Lung (tissue), 12 donors: ENCODE measurements around the gene CLDN7. TPM values are rescaled to one million over a fixed set of nuclear protein-coding genes. Genes with fewer than 3 reads are reported as not detected.

Source experiments
- ATAC-seq: fragments of 200-7000 bp; cut with Tn5 transposase; one replicate; pipeline ENCODE4 v1.9.1; 2020; ENCODE audit warnings: moderate number of reproducible peaks; ENCODE audit not compliant: insufficient read depth, low FRiP score
- DNase-seq, 3 donors: peaks; one replicate each; pipeline ENCODE4 v3.0.0-alpha.2; 2013 to 2017
- H3K27ac ChIP-seq, 2 donors: one replicate each; pipeline ENCODE4 v1.5.1; 2013; ENCODE audit warnings: mild to moderate bottlenecking in 2 of 2, moderate library complexity in 2 of 2, control low read depth in 1 of 2, inconsistent platforms in 1 of 2, low read depth in 1 of 2, low read length in 1 of 2
- H3K27me3 ChIP-seq, 3 donors: one replicate each; pipeline ENCODE4 v1.5.1; 2013; ENCODE audit warnings: low read length in 2 of 3; ENCODE audit not compliant: control insufficient read depth in 3 of 3, insufficient read depth in 3 of 3
- H3K36me3 ChIP-seq, 4 donors: one replicate each; pipeline ENCODE4 v1.5.1; 2013; ENCODE audit warnings: low read length in 4 of 4, mild to moderate bottlenecking in 1 of 4, moderate library complexity in 1 of 4; ENCODE audit not compliant: control insufficient read depth in 4 of 4, insufficient read depth in 4 of 4
- H3K4me1 ChIP-seq, 5 donors: one replicate each; pipeline ENCODE4 v1.5.1; 2013; ENCODE audit warnings: low read length in 5 of 5, mild to moderate bottlenecking in 2 of 5, moderate library complexity in 1 of 5; ENCODE audit not compliant: control insufficient read depth in 5 of 5, insufficient read depth in 5 of 5
- H3K4me3 ChIP-seq: one replicate; pipeline ENCODE4 v1.5.1; 2013; ENCODE audit warnings: mild to moderate bottlenecking, control low read depth, moderate library complexity
- H3K9ac ChIP-seq, 2 donors: one replicate each; pipeline ENCODE4 v1.5.1; 2013; ENCODE audit warnings: low read length in 2 of 2, control low read depth in 1 of 2; ENCODE audit not compliant: insufficient read depth in 1 of 2
- H3K9me3 ChIP-seq, 4 donors: one replicate each; pipeline ENCODE4 v1.5.1; 2013; ENCODE audit warnings: low read length in 3 of 4, mild to moderate bottlenecking in 1 of 4, moderate library complexity in 1 of 4; ENCODE audit not compliant: control insufficient read depth in 4 of 4, insufficient read depth in 3 of 4
- WGBS, 2 donors: extraction: QIAGEN DNeasy Blood & Tissue Kit; methylation state at CpG; one replicate each; pipeline ENCODE4 v1.1.7; 2013; 5-methylcytosine and 5-hydroxymethylcytosine counted together
- polyA plus RNA-seq, 2 donors: library from polyadenylated mRNA; stranded (reverse); fragments of 200-250 nt; gene quantifications; one replicate each; pipeline ENCODE4 v1.2.1, GENCODE V29; 2013
- total RNA-seq, 2 donors: library from RNA; depleted of rRNA in 1 of 2; stranded (reverse); fragments of >200 nt in 1 of 2; gene quantifications; one replicate each; pipeline ENCODE4 v1.2.1, GENCODE V29; 2014 to 2021
- TF ChIP-seq, protein P1 (sequence below): IDR thresholded peaks from 2 replicates; pipeline ENCODE4 v1.5.1; 2012; ENCODE audit warnings: mild to moderate bottlenecking; ENCODE audit errors: control extremely low read depth, extremely low read depth
- donor health status: control.
- donor health status: control.
- donor health status: Bipolar disorder and iron deficiency.
- donor health status: healthy.
- donor health status: DM: yes; HTN: yes; CAD: no.

CLDN7 gene
- total and polyA plus RNA-seq, 4 donors: 117 to 199 (median 145) TPM

DNA sequence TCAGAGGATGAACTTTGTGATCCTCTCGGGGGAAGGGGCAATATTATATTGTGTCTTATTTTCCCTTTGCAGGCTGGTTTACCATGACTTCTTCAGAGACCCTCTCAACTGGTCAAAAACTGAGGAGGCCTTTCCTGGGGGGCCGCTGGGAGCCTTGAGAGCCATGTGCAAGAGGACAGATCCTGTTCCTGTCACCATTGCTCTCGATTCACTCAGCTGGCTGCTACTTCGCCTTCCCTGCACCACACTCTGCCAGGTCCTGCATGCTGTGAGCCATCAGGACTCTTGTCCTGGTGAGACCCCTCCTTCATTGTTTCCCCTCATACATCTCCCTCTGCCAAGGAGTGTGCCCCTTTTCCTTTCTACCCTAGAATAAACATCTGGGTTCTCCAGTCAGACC is 7.8 kb downstream of the CLDN7 start:
- no peak overlapping the region for H3K9ac ChIP-seq
- H3K9me3 ChIP-seq: no peaks in the 10 kb centered on the region
- 89 to 94% methylated on average over 4 of the region's 4 CpGs for WGBS, 2 donors
- ATAC-seq (no peak), DNase-seq (no peak)
- H3K27ac ChIP-seq: no peak overlapping the region
- H3K4me3 ChIP-seq: no peak overlapping the region
- peaks cover 0 to 27% (median 12%) of the 10 kb centered on the region in 4 donors for H3K36me3 ChIP-seq
- H3K27me3 ChIP-seq: no peaks in the 10 kb centered on the region
- TF ChIP-seq, protein P1, sequence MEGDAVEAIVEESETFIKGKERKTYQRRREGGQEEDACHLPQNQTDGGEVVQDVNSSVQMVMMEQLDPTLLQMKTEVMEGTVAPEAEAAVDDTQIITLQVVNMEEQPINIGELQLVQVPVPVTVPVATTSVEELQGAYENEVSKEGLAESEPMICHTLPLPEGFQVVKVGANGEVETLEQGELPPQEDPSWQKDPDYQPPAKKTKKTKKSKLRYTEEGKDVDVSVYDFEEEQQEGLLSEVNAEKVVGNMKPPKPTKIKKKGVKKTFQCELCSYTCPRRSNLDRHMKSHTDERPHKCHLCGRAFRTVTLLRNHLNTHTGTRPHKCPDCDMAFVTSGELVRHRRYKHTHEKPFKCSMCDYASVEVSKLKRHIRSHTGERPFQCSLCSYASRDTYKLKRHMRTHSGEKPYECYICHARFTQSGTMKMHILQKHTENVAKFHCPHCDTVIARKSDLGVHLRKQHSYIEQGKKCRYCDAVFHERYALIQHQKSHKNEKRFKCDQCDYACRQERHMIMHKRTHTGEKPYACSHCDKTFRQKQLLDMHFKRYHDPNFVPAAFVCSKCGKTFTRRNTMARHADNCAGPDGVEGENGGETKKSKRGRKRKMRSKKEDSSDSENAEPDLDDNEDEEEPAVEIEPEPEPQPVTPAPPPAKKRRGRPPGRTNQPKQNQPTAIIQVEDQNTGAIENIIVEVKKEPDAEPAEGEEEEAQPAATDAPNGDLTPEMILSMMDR: no peak
- H3K4me1 ChIP-seq: peaks cover 0 to 22% (median 6%) of the 10 kb centered on the region in 5 donors

DNA sequence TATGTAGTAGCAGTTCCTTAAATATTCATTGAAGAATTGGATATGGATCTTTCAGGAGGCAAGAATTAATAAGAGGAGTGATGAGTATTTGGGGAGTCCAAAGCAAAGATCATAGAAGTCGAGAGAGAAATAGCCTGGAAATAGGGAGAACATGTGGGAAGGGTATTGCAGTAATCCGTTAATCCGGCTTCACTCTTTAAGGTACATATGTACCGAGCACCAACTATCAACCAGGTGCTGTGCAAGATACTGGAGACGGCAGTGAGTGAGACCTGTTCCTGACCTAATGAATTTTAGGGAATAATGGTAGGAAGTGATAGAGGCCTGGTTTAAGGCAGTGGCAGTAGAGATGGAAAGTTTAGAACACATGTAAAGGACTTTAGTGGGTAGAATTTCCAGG is 9.2 kb downstream of the CLDN7 start:
- Histone ChIP-seq H3K4me3 (no peak overlapping the region), H3K4me1 (peaks cover 0 to 26% (median 11%) of the 10 kb centered on the region in 5 donors), H3K27me3 (no peaks in the 10 kb centered on the region), H3K9ac (peak overlapping the region; percentile 72 to 97), H3K36me3 (peaks cover 0 to 19% (median 10%) of the 10 kb centered on the region in 4 donors), H3K9me3 (no peaks in the 10 kb centered on the region), H3K27ac (peak overlapping the region in 1 of 2 donors; percentile 88)
- ATAC-seq (no peak), DNase-seq (no peak)
- TF ChIP-seq, protein P1: no peak
- WGBS, 2 donors: 74 to 87% methylated on average over 5 of the region's 5 CpGs

DNA sequence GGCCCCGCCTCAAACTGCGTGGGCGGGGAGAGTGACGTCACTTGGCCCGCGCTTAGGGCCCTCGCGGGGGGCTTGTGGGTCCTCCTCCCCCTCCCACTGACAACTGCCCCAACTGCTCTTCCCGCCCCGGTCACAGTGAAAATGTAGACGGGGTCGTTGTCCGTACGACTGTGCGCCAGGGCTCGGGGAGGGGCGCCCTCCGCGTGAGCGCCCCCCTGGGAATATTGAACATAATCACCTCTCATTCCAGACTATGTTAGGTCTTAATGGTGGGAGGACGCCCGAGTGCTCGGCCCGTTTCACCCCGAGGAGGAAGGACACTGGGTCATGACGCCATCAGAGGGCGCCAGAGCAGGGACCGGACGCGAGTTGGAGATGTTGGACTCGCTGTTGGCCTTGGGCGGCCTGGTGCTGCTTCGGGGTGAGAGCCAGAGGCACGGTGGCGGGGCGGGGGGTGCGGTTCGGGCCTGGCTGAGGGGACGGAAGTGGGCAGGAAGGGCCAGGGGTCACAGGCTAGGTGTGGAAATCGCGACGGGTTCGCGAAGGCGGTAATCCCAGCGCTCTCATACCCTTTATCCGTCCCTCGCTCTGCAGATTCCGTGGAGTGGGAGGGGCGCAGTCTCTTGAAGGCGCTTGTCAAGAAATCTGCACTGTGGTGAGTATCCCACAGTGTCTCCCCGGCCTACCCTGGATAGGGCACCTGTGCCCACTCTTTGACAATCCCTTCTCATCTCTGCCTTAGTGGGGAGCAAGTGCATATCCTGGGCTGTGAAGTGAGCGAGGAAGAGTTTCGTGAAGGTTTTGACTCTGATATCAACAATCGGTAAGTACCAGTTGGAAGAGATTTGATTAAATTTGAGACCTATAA is 9.9 kb downstream of the CLDN7 start, which contains the start of gene ELP5:
TSS of gene ELP5 (plus strand) at position 40 of the 868 bp plus-strand sequence. CDS start at position 376, 336 bp downstream.
- 1% methylated on average over 53 to 55 of the region's 55 CpGs for whole genome bisulfite sequencing, 2 donors
- H3K9me3 ChIP-seq: no peaks in the 10 kb centered on the region
- H3K27ac ChIP-seq: peak within 1 kb of the TSS; percentile 96 to 99
- peak within 1 kb of the TSS; percentile 90 for H3K4me3 ChIP-seq
- peaks cover 0 to 19% (median 10%) of the 10 kb centered on the region in 4 donors for H3K36me3 ChIP-seq
- H3K4me1 ChIP-seq: peaks cover 0 to 26% (median 11%) of the 10 kb centered on the region in 5 donors
- DNase-seq: peak; percentile 95 to 98 (median 96)
- TF ChIP-seq, protein P1: peak; percentile 15
- no peaks in the 10 kb centered on the region for H3K27me3 ChIP-seq
- ATAC-seq: peak; percentile 74
- peak within 1 kb of the TSS; percentile 77 to 97 for H3K9ac ChIP-seq
